GM10847 (cell line): ENCODE measurements around the gene AKR7A2.

ENCODE experiments used
- POLR2A ChIP-seq: IDR thresholded peaks from 2 replicates; pipeline ENCODE4 v1.6.1; 2011; ENCODE audit not compliant: insufficient read length; ENCODE audit errors: extremely low read depth

Gene AKR7A2

DNA sequence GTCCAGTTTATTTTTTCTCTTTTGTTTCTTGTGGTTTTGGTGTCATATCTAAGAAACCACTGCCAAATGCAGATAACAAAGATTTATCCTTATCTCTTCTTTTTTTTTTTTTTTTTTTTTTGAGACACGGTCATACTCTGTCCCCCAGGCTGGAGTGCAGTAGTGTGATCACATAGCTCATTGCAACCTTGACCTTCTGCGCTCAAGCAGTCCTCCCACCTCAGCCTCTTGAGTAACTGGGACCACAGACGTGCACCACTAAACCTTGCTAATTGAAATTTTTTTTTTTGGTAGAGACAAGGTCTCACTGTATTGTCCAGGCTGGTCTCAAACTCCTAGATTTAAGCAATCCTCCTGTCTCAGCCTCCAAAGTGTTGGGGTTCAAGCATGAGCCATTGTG lies 9.1 kb upstream of the AKR7A2 start:
- TF ChIP-seq POLR2A: no peak

GRCh38 chr1:19319196-19319595 lies 7.3 kb upstream of the AKR7A2 start:
- TF ChIP-seq POLR2A: no peak

DNA sequence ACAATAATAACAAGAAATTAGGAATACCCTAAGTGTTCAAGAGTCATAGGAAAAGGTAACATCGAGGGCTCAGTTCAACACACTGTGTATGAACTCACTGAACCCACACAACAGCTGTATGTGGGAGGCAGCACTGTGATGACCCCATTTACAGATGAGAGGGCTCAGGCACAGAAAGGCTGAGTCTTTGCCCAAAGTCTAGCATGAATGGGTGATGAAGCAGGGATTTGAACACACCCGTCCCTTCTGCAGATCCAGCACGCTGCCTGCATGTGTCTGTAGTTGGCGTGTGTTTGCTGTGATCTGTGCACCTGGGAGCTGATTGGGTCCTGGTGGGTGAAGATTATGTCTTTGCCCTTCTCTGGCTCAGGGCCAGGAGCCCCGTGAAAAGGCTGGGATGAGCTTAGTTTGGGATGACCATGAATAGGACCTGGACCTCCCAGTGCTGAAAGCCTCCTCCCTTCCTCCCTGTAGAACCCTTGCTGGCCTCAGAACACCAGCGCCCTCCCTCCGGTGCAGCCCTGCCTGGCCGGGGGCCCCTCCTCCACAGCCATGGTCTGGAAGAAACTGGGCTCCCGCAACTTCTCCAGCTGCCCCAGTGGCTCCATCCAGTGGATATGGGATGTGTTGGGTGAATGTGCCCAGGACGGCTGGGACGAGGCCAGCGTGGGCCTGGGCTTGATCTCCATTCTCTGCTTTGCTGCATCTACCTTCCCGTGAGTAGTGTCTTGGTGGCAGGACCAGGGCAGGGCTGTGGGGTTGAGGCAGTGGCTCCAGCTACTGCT lies 5.4 kb upstream of the AKR7A2 start:
- TF ChIP-seq POLR2A: no peak

GRCh38 chr1:19315378-19316198 lies 3.6 kb upstream of the AKR7A2 start:
- no peak for TF ChIP-seq POLR2A

- no peak for TF ChIP-seq POLR2A
Measured at GRCh38 chr1:19313961-19314882, 2.3 kb upstream of the AKR7A2 start.

DNA sequence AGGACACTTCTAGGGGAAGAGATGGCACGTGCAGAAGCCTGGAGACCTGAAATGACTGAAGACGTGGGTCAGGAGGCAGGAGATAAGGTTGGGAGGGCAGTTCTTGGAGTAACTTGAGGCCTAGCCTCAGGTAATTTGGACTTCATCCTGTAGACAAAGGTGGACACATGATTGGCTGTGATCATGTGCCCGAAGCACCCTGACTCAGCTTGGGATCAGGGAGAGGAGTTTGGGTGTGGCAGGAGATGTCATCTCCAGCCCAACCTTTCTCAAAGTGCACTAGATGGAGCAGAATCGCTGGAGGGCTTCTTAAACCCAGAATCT lies 1.7 kb upstream of the AKR7A2 start:
- TF ChIP-seq POLR2A: no peak

DNA sequence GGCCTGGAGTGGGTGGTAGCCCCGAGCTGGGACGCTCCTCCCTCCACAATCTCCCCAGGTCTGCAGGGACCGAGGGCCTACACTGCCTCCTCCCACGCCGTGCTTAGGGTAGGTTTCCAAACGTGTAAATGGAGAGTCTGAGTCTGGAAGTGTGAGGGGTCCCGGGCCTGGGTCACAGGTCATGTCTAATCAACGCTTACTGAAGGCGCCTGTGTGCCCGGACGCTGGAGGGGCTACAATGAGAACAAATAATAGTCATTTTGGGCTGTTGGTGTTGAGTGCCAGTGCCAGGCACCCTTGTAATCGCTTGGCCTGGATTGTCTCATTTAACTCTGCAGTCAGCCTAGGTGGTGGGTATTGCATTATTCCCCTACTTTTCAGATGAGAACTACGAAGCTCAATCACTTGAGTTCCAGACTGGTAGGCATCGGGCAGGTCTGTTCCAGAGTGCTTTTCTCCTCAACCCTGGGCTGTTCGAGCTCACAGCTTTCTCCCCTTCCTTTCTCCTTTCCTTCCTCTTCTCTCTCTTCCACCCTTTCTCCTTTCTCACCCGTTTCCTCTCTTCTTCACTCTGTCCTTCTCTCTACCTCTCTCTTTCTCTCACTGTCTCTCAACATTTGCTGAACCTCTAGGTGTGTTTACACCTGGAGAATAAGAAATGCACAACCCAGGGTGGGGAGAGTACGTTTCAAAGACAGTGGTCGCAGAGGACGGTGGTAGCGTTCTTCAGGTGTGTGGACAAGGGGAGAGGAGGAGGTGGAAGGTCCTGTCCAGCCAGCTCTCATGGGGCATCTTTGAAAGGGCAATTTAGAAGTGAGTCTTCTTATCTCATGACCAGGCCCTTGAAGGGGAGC lies 1.1 kb upstream of the AKR7A2 start:
- no peak for TF ChIP-seq POLR2A

DNA sequence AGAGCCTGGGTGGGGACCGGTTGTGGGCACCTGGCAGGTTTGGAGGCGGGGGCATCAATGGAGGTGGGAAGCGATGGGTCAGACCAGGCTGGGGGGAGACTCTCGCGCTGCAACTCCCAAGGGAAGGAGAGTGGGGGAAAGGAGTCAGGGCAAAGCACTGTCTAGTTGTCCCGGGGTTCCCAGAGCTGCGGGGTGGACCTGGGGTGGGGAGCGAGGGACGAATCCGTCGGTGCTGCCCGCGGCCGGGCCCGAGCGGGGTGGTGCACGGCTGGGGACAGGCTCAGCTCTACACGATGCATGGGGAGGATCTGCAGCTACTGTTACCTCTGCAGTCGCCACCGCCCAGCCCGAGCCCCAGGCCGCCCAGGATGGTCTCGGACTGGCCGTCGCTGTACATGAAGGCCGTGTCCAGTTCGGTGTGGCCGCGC lies 427 bp downstream of the AKR7A2 start:
- no peak for TF ChIP-seq POLR2A

DNA sequence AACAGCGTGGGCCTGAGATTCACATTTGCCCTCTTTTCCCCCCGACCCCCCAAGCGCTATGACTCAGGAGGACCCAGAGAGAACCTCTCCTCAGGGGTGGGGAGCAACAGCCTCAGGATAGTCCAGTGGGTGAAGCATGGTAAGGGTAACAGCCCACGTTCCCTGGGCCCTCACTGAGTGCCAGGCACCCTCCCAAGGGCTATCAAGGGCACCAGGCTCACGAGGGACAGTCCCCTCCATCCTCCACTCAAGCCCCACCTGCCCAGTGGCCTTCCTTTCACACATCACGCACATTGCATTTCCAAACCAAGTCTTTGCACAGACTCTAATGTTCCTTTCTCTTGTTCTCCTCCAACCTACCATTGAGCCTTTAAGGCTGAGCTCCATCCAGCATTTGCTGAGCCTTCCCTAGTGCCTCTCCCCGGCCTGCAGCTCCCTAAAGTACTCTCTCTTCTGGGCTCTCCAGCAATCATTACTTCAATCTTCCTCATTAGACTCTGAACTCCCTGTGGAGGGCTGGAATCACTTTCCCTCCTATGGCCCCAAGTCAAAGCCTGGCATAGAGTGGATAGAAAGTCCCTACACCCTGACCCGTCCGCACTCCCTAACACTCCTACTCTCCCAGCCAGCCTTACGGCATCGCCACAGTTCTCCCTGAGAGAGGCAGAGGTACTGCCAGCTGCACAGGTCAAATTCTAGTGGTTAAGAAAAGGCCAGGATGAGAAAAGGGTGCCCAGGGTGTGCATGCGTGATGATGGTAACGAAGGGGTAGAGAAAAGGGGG lies 1.0 kb downstream of the AKR7A2 start:
- TF ChIP-seq POLR2A: no peak

DNA sequence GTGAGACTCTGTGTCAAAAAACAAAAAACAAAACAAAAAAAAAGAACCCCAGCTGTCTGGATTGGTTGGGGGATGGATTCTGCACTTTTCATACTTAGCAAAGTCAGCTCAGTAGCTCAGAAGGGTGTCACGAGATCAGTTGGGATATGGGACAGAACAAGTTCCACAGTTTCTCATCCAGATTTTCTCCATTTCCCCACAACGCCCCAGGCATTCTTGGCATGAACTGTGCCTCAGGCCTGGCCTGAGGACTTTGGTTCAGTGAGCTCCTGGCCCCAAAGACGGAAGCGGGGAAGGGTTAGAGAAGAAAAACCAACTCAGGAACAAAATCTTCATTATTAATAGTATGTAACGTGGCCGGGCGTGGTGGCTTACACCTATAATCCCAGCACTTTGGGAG lies 1.9 kb downstream of the AKR7A2 start:
- TF ChIP-seq POLR2A: no peak

DNA sequence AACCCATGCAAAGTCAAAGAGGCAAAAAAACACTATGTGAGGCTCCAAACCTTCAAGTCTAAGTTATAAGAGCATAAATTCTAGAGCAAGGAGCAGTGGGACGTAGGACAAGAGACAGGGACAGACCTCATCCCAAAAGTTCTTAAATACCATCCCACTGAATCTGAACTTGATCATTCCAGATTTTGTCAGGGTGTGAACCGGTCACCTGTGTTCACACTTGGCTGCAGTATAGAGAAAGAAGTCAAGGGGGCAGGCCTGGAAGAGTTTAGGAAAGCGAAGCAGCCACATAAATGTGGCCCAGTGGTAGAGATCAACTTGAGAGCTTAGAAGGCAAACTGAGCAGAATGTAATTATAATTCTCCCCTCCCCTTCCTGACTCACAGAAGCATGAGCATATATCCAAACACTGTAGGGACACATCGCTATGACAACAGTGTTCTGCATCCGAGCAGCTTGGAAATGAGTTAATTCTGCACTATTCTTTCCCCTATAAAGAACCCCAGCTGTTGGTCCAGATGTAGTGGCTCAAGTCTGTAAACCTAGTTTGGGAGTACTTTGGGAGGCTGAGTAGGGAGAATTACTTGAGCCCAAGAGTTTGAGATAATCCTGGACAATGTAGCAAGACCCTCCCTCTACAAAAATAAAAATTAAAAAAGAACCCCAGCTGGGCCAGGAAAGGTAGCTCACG lies 2.7 kb downstream of the AKR7A2 start:
- TF ChIP-seq POLR2A: no peak

DNA sequence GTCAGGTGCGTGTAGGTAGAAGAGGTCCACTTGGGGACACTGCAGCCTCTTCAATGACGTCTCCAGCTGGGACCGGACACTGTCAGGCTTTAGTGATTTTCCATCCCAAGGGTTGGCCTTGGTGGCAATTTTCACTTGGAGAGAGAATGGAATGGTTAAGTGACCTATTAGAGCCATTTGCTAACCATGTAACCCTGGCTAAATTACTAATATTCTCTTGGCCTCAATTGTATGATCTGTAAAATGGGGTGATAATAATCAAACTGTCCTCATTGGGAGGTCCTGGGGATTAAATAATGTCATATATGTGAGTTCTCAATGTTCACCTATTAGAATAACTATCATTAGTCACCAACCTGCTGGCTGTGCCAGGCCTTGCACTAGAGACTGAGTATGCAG lies 3.4 kb downstream of the AKR7A2 start:
- no peak for TF ChIP-seq POLR2A

DNA sequence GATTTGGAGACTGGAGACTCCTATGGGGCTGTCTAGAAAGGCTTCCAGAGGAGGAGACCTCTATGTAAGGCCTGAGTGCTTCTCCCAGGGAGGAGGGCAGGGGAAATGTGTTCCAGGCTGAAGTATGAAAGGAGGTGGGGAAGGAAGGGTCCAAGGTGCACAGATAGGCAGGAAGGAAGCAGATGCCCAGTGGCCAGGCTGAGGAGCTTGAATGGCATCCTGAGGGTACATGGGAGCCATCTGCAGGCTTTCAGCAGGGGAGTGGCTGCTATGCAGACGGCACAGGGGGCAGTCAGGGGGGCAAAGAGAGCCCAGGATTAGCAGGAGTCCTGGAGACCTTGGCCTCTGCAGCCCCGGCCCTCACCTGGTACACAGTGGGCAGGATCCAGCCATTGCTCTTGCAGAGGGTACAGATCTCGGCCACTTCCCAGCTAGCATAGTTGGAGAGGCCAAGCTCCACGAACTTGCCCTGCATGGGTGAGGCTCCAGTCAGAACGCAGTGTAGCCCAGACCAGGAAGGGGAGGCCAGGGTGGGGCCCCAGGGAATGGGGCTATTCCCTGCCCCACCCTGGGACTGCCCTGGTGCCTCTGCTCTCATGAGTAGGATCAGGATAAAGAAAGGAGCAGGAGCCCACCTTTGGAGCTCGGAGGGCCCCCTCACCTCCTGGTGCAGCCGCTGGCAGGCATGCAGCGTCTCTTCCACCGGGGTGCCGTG lies 4.0 kb downstream of the AKR7A2 start:
- no peak for TF ChIP-seq POLR2A

DNA sequence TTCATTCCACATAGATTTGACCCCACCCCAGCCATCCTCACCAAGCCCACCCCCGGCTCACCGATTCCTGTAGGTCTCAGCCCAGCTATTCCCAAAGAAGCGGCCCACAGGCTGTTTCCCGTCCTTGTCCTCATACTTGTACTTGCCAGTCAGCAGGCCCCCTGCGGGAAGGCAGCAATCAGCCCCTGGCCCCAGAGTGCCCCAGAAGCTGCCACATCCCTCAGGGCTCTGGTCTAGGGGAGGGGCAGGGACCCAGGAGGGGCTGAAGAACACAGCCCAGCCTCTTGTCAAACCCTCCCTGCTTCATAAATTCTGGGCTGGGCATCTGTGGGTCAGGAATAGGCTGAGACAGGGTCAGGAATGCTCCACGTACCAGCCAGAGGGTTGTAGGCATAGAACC lies 5.0 kb downstream of the AKR7A2 start:
- TF ChIP-seq POLR2A: no peak
